Upper lobe of right lung (tissue), 1 donor: ENCODE measurements around the gene GBA2. TPM values are rescaled to one million over a fixed set of nuclear protein-coding genes. Genes with fewer than 3 reads are reported as not detected.

Experiments
- ATAC-seq: fragments of 200-7000 bp; cut with Tn5 transposase; one replicate; pipeline ENCODE4 v1.9.1; 2020; ENCODE audit warnings: mild to moderate bottlenecking, moderate library complexity
- DNase-seq: peaks from one replicate; pipeline ENCODE4 v3.0.0-alpha.2; 2020
- H3K27ac ChIP-seq: fragments of 200-600 bp; one replicate; pipeline ENCODE4 v1.8.0; 2022
- H3K27me3 ChIP-seq: fragments of 200-600 bp; one replicate; pipeline ENCODE4 v1.8.0; 2022; ENCODE audit warnings: mild to moderate bottlenecking
- H3K36me3 ChIP-seq: fragments of 200-600 bp; one replicate; pipeline ENCODE4 v1.8.0; 2022
- H3K4me1 ChIP-seq: fragments of 200-600 bp; one replicate; pipeline ENCODE4 v1.8.0; 2022
- H3K4me3 ChIP-seq: fragments of 200-600 bp; one replicate; pipeline ENCODE4 v1.8.0; 2022; ENCODE audit warnings: mild to moderate bottlenecking
- H3K9me3 ChIP-seq: fragments of 200-600 bp; one replicate; pipeline ENCODE4 v1.8.0; 2022
- CTCF ChIP-seq: fragments of 200-600 bp; IDR thresholded peaks from one replicate; pipeline ENCODE4 v1.8.0; 2022; ENCODE audit warnings: antibody characterized with exemption
- intact Hi-C: fragments of 100-400 bp; cut with DNase I; formaldehyde crosslinking; loops from one replicate; pipeline ENCODE4 v1.11.0; 2022
- total RNA-seq: library from RNA; stranded (reverse); fragmentation: NEBNext Ultra II Directional; extraction: Animal tissue kit (Norgen Biotek cat#: 25700); gene quantifications from one replicate; pipeline ENCODE4 v1.2.1, GENCODE V29; 2021
- donor health status: DM: no; HTN: yes; CAD: no; lungs with severe emphysema.

GBA2 gene
- total RNA-seq, 1 donor from 2014 or later, result 99.1 TPM

GRCh38 chr9:35700942-35701341 is 48.1 kb downstream of the GBA2 start:
- DNase-seq, result no peak

GRCh38 chr9:35700031-35700430 is 49.0 kb downstream of the GBA2 start:
- H3K9me3 ChIP-seq, result no peaks in the 10 kb centered on the region
- H3K27ac ChIP-seq, result no peak overlapping the region
- intact Hi-C loops, result no loop called here
- DNase-seq (no peak), ATAC-seq (no peak)
- TF ChIP-seq CTCF, result no peak
- H3K27me3 ChIP-seq, result no peaks in the 10 kb centered on the region
- H3K4me3 ChIP-seq, result no peak overlapping the region
- H3K4me1 ChIP-seq, result peaks cover 12% of the 10 kb centered on the region
- peaks cover 90% of the 10 kb centered on the region for H3K36me3 ChIP-seq

More at GRCh38 chr9:35700942-35701341, 48.1 kb downstream of the GBA2 start:
- intact Hi-C loops, result no loop called here
- ATAC-seq, result no peak
- TF ChIP-seq CTCF, result no peak
- Histone ChIP-seq H3K4me1 (peaks cover 10% of the 10 kb centered on the region), H3K4me3 (no peak overlapping the region), H3K27me3 (no peaks in the 10 kb centered on the region), H3K27ac (no peak overlapping the region), H3K9me3 (no peaks in the 10 kb centered on the region), H3K36me3 (peaks cover 98% of the 10 kb centered on the region)

- Histone ChIP-seq H3K9me3 (no peaks in the 10 kb centered on the region), H3K4me1 (peaks cover 12% of the 10 kb centered on the region), H3K27ac (peak overlapping the region; percentile 78), H3K27me3 (no peaks in the 10 kb centered on the region), H3K36me3 (peaks cover 72% of the 10 kb centered on the region), H3K4me3 (no peak overlapping the region)
- no peak for ATAC-seq
- intact Hi-C loops, result no loop called here
- no peak for TF ChIP-seq CTCF
- DNase-seq, result no peak
Measured at GRCh38 chr9:35698231-35698630, 50.8 kb downstream of the GBA2 start.

DNA sequence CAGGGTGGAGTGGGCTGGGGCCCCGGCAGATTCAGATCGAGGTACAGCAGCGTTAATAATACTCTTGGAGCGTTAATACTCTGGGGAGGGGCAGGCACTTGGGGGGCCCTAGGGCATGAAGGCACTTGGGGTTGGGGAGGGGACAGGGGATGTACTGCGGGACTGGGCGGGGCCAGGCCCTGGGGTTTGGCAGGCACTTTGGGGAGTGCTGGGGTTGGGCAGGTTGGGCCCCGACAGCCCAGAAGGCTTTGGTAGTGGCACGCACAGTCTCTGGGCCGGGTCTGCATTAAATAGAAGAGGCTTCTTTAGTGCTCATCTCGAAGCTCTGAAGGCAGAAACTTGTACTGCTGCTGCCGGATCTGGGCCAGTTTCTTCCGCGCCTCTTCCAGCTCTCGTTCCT is 51.5 kb downstream of the GBA2 start:
- Histone ChIP-seq H3K36me3 (peaks cover 64% of the 10 kb centered on the region), H3K27me3 (no peaks in the 10 kb centered on the region), H3K27ac (peak overlapping the region; percentile 78), H3K9me3 (no peaks in the 10 kb centered on the region), H3K4me3 (no peak overlapping the region), H3K4me1 (peaks cover 12% of the 10 kb centered on the region)
- ATAC-seq (peak; percentile 3), DNase-seq (no peak)
- intact Hi-C loops, result no loop called here
- TF ChIP-seq CTCF, result no peak

DNA sequence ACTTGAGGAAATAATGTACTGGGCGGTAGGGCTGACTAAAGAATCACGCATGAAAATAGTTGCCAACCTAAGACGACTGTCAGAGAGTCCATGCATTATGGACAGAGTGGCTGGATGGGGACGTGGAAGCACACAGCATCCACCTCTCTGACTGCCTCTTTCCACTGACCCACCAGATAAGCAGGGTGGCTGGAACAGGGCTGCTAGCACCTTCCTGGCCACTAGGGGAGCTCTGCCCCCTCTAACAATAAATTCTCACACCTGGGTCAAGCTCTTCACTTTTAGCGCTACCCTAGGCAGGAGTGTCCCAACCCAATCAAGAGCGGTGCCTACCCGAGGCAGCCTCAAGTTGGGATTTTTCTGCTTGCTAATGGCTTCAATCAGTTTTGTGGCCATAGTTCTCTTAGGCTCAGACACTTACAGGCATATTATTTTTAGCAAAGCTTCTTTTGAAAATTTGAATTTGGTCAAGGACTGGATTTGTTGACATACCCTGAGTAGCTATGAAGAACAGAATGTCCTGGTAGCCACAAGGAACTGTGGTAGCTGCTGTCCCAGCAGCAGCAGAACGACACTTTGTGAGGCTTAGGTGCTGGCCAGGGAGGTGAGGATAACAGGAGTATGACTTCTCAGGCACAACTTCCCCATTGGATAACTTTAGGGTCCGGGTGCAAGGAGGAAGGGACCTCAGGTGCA is 52.4 kb downstream of the GBA2 start:
- peak; percentile 90 for ATAC-seq
- DNase-seq, result no peak
- intact Hi-C loops, result no loop called here
- no peaks in the 10 kb centered on the region for H3K9me3 ChIP-seq
- peak overlapping the region; percentile 78 for H3K27ac ChIP-seq
- H3K27me3 ChIP-seq, result no peaks in the 10 kb centered on the region
- H3K36me3 ChIP-seq, result peaks cover 56% of the 10 kb centered on the region
- H3K4me1 ChIP-seq, result peaks cover 12% of the 10 kb centered on the region
- H3K4me3 ChIP-seq, result no peak overlapping the region
- peak; percentile 90 for TF ChIP-seq CTCF
